Measurements from ENCODE around the gene THUMPD2. TPM values are rescaled to one million over a fixed set of nuclear protein-coding genes. Genes with fewer than 3 reads are reported as not detected.
"Not testable (repeated sequence)": the region's sequence is repeated elsewhere in the genome, so short reads cannot be mapped to it uniquely, and the experiment has no call there.

THUMPD2 gene
- total and polyA plus RNA-seq, 10 donors: 8.7 to 16.9 (median 13.3) TPM

GRCh38 chr2:39805936-39806608, 27.0 kb upstream of the THUMPD2 start:
- no peak for DNase-seq
- TF ChIP-seq POLR2AphosphoS5 (IDR thresholded peaks at IDR 0.05): no peak
- TF ChIP-seq POLR2A (IDR thresholded peaks at IDR 0.05): no peak
- no peak for TF ChIP-seq CTCF (IDR thresholded peaks at IDR 0.05 in 8 of 11, conservative IDR thresholded peaks at IDR 0.05 in 3 of 11)
- intact Hi-C loops (cut with DNase I; ENCODE audit: low total_unique reads): no loop called here
- H3K4me1 ChIP-seq: no peaks in the 10 kb centered on the region
- H3K27me3 ChIP-seq (replicated peaks in 1 of 7): no peaks in the 10 kb centered on the region
- H3K4me3 ChIP-seq: no peak overlapping the region
- H3K36me3 ChIP-seq: no peaks in the 10 kb centered on the region
- 68 to 85% (median 70%) methylated on average over 4 of the region's 4 CpGs for WGBS, 5 donors
- H3K27ac ChIP-seq: no peak overlapping the region
- H3K9me3 ChIP-seq: peaks cover 0 to 44% (median 30%) of the 10 kb centered on the region in 8 donors

GRCh38 chr2:39803839-39804238, 24.8 kb upstream of the THUMPD2 start:
- Histone ChIP-seq H3K27ac (no peak overlapping the region), H3K27me3 (replicated peaks in 1 of 7) (no peaks in the 10 kb centered on the region), H3K9me3 (peaks cover 0 to 41% (median 30%) of the 10 kb centered on the region in 8 donors), H3K36me3 (no peaks in the 10 kb centered on the region), H3K4me1 (no peaks in the 10 kb centered on the region), H3K4me3 (no peak overlapping the region)
- no peak for TF ChIP-seq CTCF (IDR thresholded peaks at IDR 0.05 in 8 of 11, conservative IDR thresholded peaks at IDR 0.05 in 3 of 11)
- TF ChIP-seq POLR2A (IDR thresholded peaks at IDR 0.05): no peak
- TF ChIP-seq POLR2AphosphoS5 (IDR thresholded peaks at IDR 0.05): no peak
- intact Hi-C loops (cut with DNase I; ENCODE audit: low total_unique reads): no loop called here
- WGBS, 5 donors: 84 to 97% (median 95%) methylated on average over 1 of the region's 1 CpG
- no peak for DNase-seq

- no peak for DNase-seq
- Histone ChIP-seq H3K4me1 (no peaks in the 10 kb centered on the region), H3K4me3 (no peak overlapping the region), H3K36me3 (no peaks in the 10 kb centered on the region), H3K27me3 (replicated peaks in 1 of 7) (no peaks in the 10 kb centered on the region), H3K9me3 (peaks cover 0 to 25% (median 24%) of the 10 kb centered on the region in 8 donors), H3K27ac (no peak overlapping the region)
- TF ChIP-seq POLR2A (IDR thresholded peaks at IDR 0.05) (no peak), POLR2AphosphoS5 (IDR thresholded peaks at IDR 0.05) (no peak), CTCF (IDR thresholded peaks at IDR 0.05 in 8 of 11, conservative IDR thresholded peaks at IDR 0.05 in 3 of 11) (no peak)
- WGBS, 5 donors: 92 to 95% (median 94%) methylated on average over 4 of the region's 4 CpGs
- intact Hi-C loops (cut with DNase I; ENCODE audit: low total_unique reads): no loop called here
Measured at GRCh38 chr2:39800752-39801151, 21.7 kb upstream of the THUMPD2 start.

- Histone ChIP-seq H3K4me3 (no peak overlapping the region), H3K27me3 (replicated peaks in 1 of 7) (no peaks in the 10 kb centered on the region), H3K27ac (no peak overlapping the region), H3K36me3 (no peaks in the 10 kb centered on the region), H3K4me1 (no peaks in the 10 kb centered on the region), H3K9me3 (peaks cover 0 to 7% (median under 1%) of the 10 kb centered on the region in 8 donors)
- no peak for DNase-seq
- no peak for TF ChIP-seq POLR2A (IDR thresholded peaks at IDR 0.05)
- TF ChIP-seq CTCF (IDR thresholded peaks at IDR 0.05 in 8 of 11, conservative IDR thresholded peaks at IDR 0.05 in 3 of 11): no peak
- TF ChIP-seq POLR2AphosphoS5 (IDR thresholded peaks at IDR 0.05): no peak
- intact Hi-C loops (cut with DNase I; ENCODE audit: low total_unique reads): no loop called here
- WGBS, 5 donors: 83 to 98% (median 96%) methylated on average over 1 of the region's 1 CpG
Measured at GRCh38 chr2:39796134-39796533, 17.1 kb upstream of the THUMPD2 start.

GRCh38 chr2:39790216-39790818, 11.3 kb upstream of the THUMPD2 start:
- 82 to 87% (median 83%) methylated on average over 12 of the region's 12 CpGs for WGBS, 5 donors
- DNase-seq; H3K27ac ChIP-seq; intact Hi-C loops (cut with DNase I; ENCODE audit: low total_unique reads); H3K4me1 ChIP-seq; H3K4me3 ChIP-seq; H3K27me3 ChIP-seq (replicated peaks in 1 of 7); H3K36me3 ChIP-seq: not testable (repeated sequence)
- H3K9me3 ChIP-seq: peaks cover 0 to 24% (median 12%) of the 10 kb centered on the region in 8 donors

All from spleen (tissue), 11 donors.